Fibroblast of lung (primary cell): ENCODE results near the gene HNRNPM. TPM values are rescaled to one million over a fixed set of nuclear protein-coding genes. Genes with fewer than 3 reads are reported as not detected.
A peak's percentile ranks its signal among the peaks of the same experiment; 100 is the strongest.

Experiments used
- DNase-seq, 2 donors: peaks; one replicate each; pipeline versions ENCODE4 v3.0.0 to v3.0.0-alpha.2; 2010; ENCODE audit warnings: low read depth in 2 of 2
- H2AFZ ChIP-seq: 2 replicates; pipeline ENCODE4 v1.5.1; 2012; ENCODE audit warnings: low read length, control low read depth, inconsistent platforms
- H3K27ac ChIP-seq: 2 replicates; pipeline ENCODE4 v1.5.1; 2011; ENCODE audit warnings: low read length, control low read depth; ENCODE audit not compliant: insufficient read depth
- H3K27me3 ChIP-seq: 2 replicates; pipeline ENCODE4 v1.5.1; 2011; ENCODE audit warnings: mild to moderate bottlenecking, low read length; ENCODE audit not compliant: control insufficient read depth, insufficient read depth
- H3K36me3 ChIP-seq: 2 replicates; pipeline ENCODE4 v1.5.1; 2011; ENCODE audit warnings: low read length; ENCODE audit not compliant: control insufficient read depth, insufficient read depth
- H3K4me1 ChIP-seq: 2 replicates; pipeline ENCODE4 v1.5.1; 2011; ENCODE audit warnings: low read length; ENCODE audit not compliant: control insufficient read depth, insufficient read depth; ENCODE audit errors: extremely low read depth
- H3K4me2 ChIP-seq: 2 replicates; pipeline ENCODE4 v1.5.1; 2011; ENCODE audit warnings: low read length, control low read depth; ENCODE audit not compliant: insufficient read depth; ENCODE audit errors: extremely low read depth
- H3K4me3 ChIP-seq, 4 experiments: fragments of 200-600 bp in 1 of 4; sonication (generic) in 1 of 4; replicated peaks in 1 of 4; 2 replicates each; pipeline ENCODE4 v1.5.1; 2011 to 2016; ENCODE audit warnings: low read length in 4 of 4, low read depth in 3 of 4, mild to moderate bottlenecking in 3 of 4, control low read depth in 2 of 4, inconsistent platforms in 1 of 4, mixed read lengths in 1 of 4; ENCODE audit not compliant: insufficient read depth in 1 of 4; ENCODE audit errors: control extremely low read depth in 1 of 4
- H3K79me2 ChIP-seq: 2 replicates; pipeline ENCODE4 v1.5.1; 2012; ENCODE audit warnings: mild to moderate bottlenecking, low read length, inconsistent platforms; ENCODE audit not compliant: control insufficient read depth, insufficient read depth
- H3K9ac ChIP-seq: 2 replicates; pipeline ENCODE4 v1.5.1; 2011; ENCODE audit warnings: mild to moderate bottlenecking, low read length, control low read depth; ENCODE audit not compliant: insufficient read depth
- H3K9me3 ChIP-seq: 2 replicates; pipeline ENCODE4 v1.5.1; 2012; ENCODE audit warnings: low read depth, low read length; ENCODE audit not compliant: control insufficient read depth, insufficient read depth
- H4K20me1 ChIP-seq: 2 replicates; pipeline ENCODE4 v1.5.1; 2011; ENCODE audit warnings: low read length; ENCODE audit not compliant: control insufficient read depth, insufficient read depth; ENCODE audit errors: extremely low read depth
- CTCF ChIP-seq, 2 donors: IDR thresholded peaks in 1 of 2; conservative IDR thresholded peaks in 1 of 2; 1 replicate in 1 of 2; 2 replicates in 1 of 2; pipeline ENCODE4 v1.5.1; 2011 to 2012; ENCODE audit warnings: low read length in 2 of 2, control low read depth in 1 of 2, inconsistent platforms in 1 of 2, low read depth in 1 of 2, mild to moderate bottlenecking in 1 of 2
- EZH2 ChIP-seq: IDR thresholded peaks from 2 replicates; pipeline ENCODE4 v1.5.1; 2012; ENCODE audit warnings: low read length, control low read depth, mild to moderate bottlenecking; ENCODE audit errors: missing control alignments
- polyA plus RNA-seq, 2 donors: library from polyadenylated mRNA; depleted of rRNA in 1 of 2; stranded (reverse) in 1 of 2; unstranded in 1 of 2; fragments of >200 nt; gene quantifications; 2 replicates each; pipeline ENCODE4 v1.2.1, GENCODE V29; 2011 to 2012; ENCODE audit warnings: missing spikeins in 1 of 2
- total RNA-seq: library from RNA; depleted of rRNA; stranded (reverse); fragments of >200 nt; gene quantifications from 2 replicates; pipeline ENCODE4 v1.2.1, GENCODE V29; 2014

HNRNPM gene
- total and polyA plus RNA-seq, 2 donors (not counting 1 experiment from before 2014, with no cell fraction given), result 51.5 to 104 TPM

GRCh38 chr19:8517551-8518442 lies 73.0 kb downstream of the HNRNPM start:
- H3K4me3 ChIP-seq, result no peak overlapping the region
- H3K27me3 ChIP-seq, result no peaks in the 10 kb centered on the region
- no peaks in the 10 kb centered on the region for H3K9me3 ChIP-seq
- peak overlapping the region; percentile 45 for H3K27ac ChIP-seq
- H4K20me1 ChIP-seq, result no peaks in the 10 kb centered on the region
- H3K4me1 ChIP-seq, result peaks cover 7% of the 10 kb centered on the region
- H3K79me2 ChIP-seq, result no peaks in the 10 kb centered on the region
- TF ChIP-seq EZH2, result no peak
- no peak for TF ChIP-seq CTCF (conservative IDR thresholded peaks at IDR 0.05 in 1 of 2, IDR thresholded peaks at IDR 0.05 in 1 of 2; ENCODE audit: low read depth in 1 of 2, low read length in 2 of 2)
- no peaks in the 10 kb centered on the region for H3K36me3 ChIP-seq
- peak overlapping the region; percentile 15 for H3K4me2 ChIP-seq
- no peak overlapping the region for H3K9ac ChIP-seq
- peak in 1 of 2 donors; percentile 37 for DNase-seq
- H2AFZ ChIP-seq, result no peak overlapping the region

GRCh38 chr19:8518536-8518935 lies 73.8 kb downstream of the HNRNPM start:
- Histone ChIP-seq H3K27ac (no peak overlapping the region), H3K27me3 (no peaks in the 10 kb centered on the region), H3K4me1 (peaks cover 3% of the 10 kb centered on the region), H2AFZ (no peak overlapping the region), H3K9me3 (no peaks in the 10 kb centered on the region), H3K4me3 (no peak overlapping the region), H4K20me1 (no peaks in the 10 kb centered on the region), H3K36me3 (no peaks in the 10 kb centered on the region), H3K9ac (no peak overlapping the region), H3K79me2 (no peaks in the 10 kb centered on the region), H3K4me2 (no peak overlapping the region)
- no peak for DNase-seq
- TF ChIP-seq EZH2 (no peak), CTCF (conservative IDR thresholded peaks at IDR 0.05 in 1 of 2, IDR thresholded peaks at IDR 0.05 in 1 of 2; ENCODE audit: low read depth in 1 of 2, low read length in 2 of 2) (no peak)

- H3K79me2 ChIP-seq, result no peaks in the 10 kb centered on the region
- no peaks in the 10 kb centered on the region for H3K9me3 ChIP-seq
- TF ChIP-seq CTCF (conservative IDR thresholded peaks at IDR 0.05 in 1 of 2, IDR thresholded peaks at IDR 0.05 in 1 of 2; ENCODE audit: low read depth in 1 of 2, low read length in 2 of 2) (no peak), EZH2 (no peak)
- no peak overlapping the region for H3K9ac ChIP-seq
- H4K20me1 ChIP-seq, result no peaks in the 10 kb centered on the region
- no peak overlapping the region for H3K27ac ChIP-seq
- H3K4me1 ChIP-seq, result peaks cover 3% of the 10 kb centered on the region
- no peak overlapping the region for H2AFZ ChIP-seq
- H3K36me3 ChIP-seq, result no peaks in the 10 kb centered on the region
- no peak overlapping the region for H3K4me2 ChIP-seq
- H3K27me3 ChIP-seq, result no peaks in the 10 kb centered on the region
- DNase-seq, result no peak
- no peak overlapping the region for H3K4me3 ChIP-seq
These were observed 74.6 kb downstream of the HNRNPM start for GRCh38 chr19:8519388-8519787.
